Measurements from ENCODE around the gene PDE7B.

DNA sequence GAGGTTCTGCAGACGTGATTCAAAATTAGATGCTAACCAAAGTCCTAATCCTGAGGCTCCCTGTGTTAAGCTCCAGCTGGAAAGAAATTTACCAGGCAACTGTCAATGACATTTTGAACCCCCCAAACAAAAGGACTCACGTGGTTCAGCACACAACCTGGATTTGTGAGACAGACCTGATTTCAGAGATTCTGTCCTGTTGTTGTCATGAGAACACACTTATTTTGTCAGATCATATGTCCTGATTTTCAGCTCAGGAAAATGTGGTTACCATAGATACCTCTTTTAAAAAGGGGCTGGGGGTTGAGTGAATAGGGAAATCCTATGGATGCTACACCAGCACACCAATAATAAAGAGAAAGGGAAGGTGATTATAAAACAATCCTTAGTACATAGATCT is 337.0 kb downstream of the PDE7B start:
- TF ChIP-seq, protein P1, sequence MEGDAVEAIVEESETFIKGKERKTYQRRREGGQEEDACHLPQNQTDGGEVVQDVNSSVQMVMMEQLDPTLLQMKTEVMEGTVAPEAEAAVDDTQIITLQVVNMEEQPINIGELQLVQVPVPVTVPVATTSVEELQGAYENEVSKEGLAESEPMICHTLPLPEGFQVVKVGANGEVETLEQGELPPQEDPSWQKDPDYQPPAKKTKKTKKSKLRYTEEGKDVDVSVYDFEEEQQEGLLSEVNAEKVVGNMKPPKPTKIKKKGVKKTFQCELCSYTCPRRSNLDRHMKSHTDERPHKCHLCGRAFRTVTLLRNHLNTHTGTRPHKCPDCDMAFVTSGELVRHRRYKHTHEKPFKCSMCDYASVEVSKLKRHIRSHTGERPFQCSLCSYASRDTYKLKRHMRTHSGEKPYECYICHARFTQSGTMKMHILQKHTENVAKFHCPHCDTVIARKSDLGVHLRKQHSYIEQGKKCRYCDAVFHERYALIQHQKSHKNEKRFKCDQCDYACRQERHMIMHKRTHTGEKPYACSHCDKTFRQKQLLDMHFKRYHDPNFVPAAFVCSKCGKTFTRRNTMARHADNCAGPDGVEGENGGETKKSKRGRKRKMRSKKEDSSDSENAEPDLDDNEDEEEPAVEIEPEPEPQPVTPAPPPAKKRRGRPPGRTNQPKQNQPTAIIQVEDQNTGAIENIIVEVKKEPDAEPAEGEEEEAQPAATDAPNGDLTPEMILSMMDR (IDR thresholded peaks at IDR 0.05): no peak
- TF ChIP-seq ZFX (IDR thresholded peaks at IDR 0.05; ENCODE audit: borderline replicate concordance): no peak

All from 22Rv1 (cell line).